Gastroesophageal sphincter (tissue), 4 donors: ENCODE results near the gene HMGN2. TPM values are rescaled to one million over a fixed set of nuclear protein-coding genes. Genes with fewer than 3 reads are reported as not detected.

Source experiments
- ATAC-seq: fragments of 150-250 bp; one replicate; pipeline ENCODE4 v1.9.1; 2016; ENCODE audit warnings: mild to moderate bottlenecking, moderate library complexity
- H3K27ac ChIP-seq, 4 donors: fragments of 200-600 bp; sonication (generic) in 3 of 4; 1 replicate in 3 of 4; 2 replicates in 1 of 4; pipeline ENCODE4 v1.5.1; 2016 to 2019
- H3K27me3 ChIP-seq: fragments of 200-600 bp; sonication (generic); one replicate; pipeline ENCODE4 v1.5.1; 2019
- H3K36me3 ChIP-seq, 2 donors: fragments of 200-600 bp; sonication (generic); one replicate each; pipeline ENCODE4 v1.5.1; 2019; ENCODE audit warnings: control low read depth in 1 of 2
- H3K4me1 ChIP-seq, 3 donors: fragments of 200-600 bp; sonication (generic); 1 replicate in 2 of 3; 2 replicates in 1 of 3; pipeline ENCODE4 v1.5.1; 2016 to 2019; ENCODE audit warnings: control low read depth in 2 of 3
- H3K4me3 ChIP-seq, 2 donors: fragments of 200-600 bp; sonication (generic); one replicate each; pipeline ENCODE4 v1.5.1; 2019; ENCODE audit warnings: mild to moderate bottlenecking in 1 of 2, moderate library complexity in 1 of 2
- H3K9me3 ChIP-seq, 3 donors: fragments of 200-600 bp; sonication (generic); one replicate each; pipeline ENCODE4 v1.5.1; 2017 to 2019; ENCODE audit warnings: control low read depth in 2 of 3
- CTCF ChIP-seq, 4 experiments: fragments of 200-600 bp in 2 of 4; fragments of 450-650 bp in 2 of 4; sonication (generic) in 1 of 4; IDR thresholded peaks; one replicate each; pipeline ENCODE4 v1.5.1; 2017 to 2019; ENCODE audit warnings: antibody characterized with exemption in 4 of 4, mild to moderate bottlenecking in 2 of 4, moderate library complexity in 2 of 4
- EP300 ChIP-seq: sonication (generic); formaldehyde crosslinking; IDR thresholded peaks from one replicate; pipeline ENCODE4 v1.6.1; 2017; ENCODE audit warnings: antibody characterized with exemption, mild to moderate bottlenecking
- POLR2A ChIP-seq, 2 donors: fragments of 450-650 bp; IDR thresholded peaks; one replicate each; pipeline ENCODE4 v1.6.1; 2017; ENCODE audit warnings: antibody characterized with exemption in 2 of 2, mild to moderate bottlenecking in 2 of 2, moderate library complexity in 1 of 2
- POLR2AphosphoS5 ChIP-seq: sonication (generic); formaldehyde crosslinking; IDR thresholded peaks from one replicate; pipeline ENCODE4 v1.6.1; 2017; ENCODE audit warnings: antibody characterized with exemption
- whole genome bisulfite sequencing, 2 donors: methylation state at CpG; one replicate each; pipeline ENCODE4 v1.1.5; 2018; ENCODE audit warnings: low coverage in 1 of 2; 5-methylcytosine and 5-hydroxymethylcytosine counted together
- total RNA-seq, 4 donors: library from RNA; depleted of rRNA; stranded (reverse); fragments of >200 nt; gene quantifications; one replicate each; pipeline ENCODE4 v1.1.0, GENCODE V29; 2016

The HMGN2 gene
- total RNA-seq, 4 donors from 2014 or later: 128 to 288 (median 252) TPM

GRCh38 chr1:26440259-26440658 lies 32.0 kb upstream of the HMGN2 start:
- Histone ChIP-seq H3K27me3 (no peaks in the 10 kb centered on the region), H3K27ac (no peak overlapping the region), H3K9me3 (no peaks in the 10 kb centered on the region), H3K36me3 (peaks cover 0 to 100% of the 10 kb centered on the region in 2 donors), H3K4me3 (no peak overlapping the region), H3K4me1 (no peaks in the 10 kb centered on the region)
- WGBS, 2 donors: 57 to 83% methylated on average over 1 to 2 of the region's 2 CpGs
- TF ChIP-seq CTCF (IDR thresholded peaks at IDR 0.05): no peak
- no peak for TF ChIP-seq EP300
- no peak for TF ChIP-seq POLR2AphosphoS5
- TF ChIP-seq POLR2A (IDR thresholded peaks at IDR 0.05): no peak
- ATAC-seq: no peak

GRCh38 chr1:26449868-26450267 lies 22.4 kb upstream of the HMGN2 start:
- Histone ChIP-seq H3K4me3 (no peak overlapping the region), H3K9me3 (no peaks in the 10 kb centered on the region), H3K4me1 (no peaks in the 10 kb centered on the region), H3K36me3 (peaks cover 0 to 98% of the 10 kb centered on the region in 2 donors), H3K27ac (no peak overlapping the region), H3K27me3 (no peaks in the 10 kb centered on the region)
- no peak for ATAC-seq
- 40 to 80% methylated on average over 1 to 2 of the region's 3 CpGs for WGBS, 2 donors
- TF ChIP-seq POLR2A (IDR thresholded peaks at IDR 0.05) (no peak), EP300 (no peak), CTCF (IDR thresholded peaks at IDR 0.05) (no peak)

- peaks cover 0 to 98% of the 10 kb centered on the region in 2 donors for H3K36me3 ChIP-seq
- no peaks in the 10 kb centered on the region for H3K9me3 ChIP-seq
- no peak for ATAC-seq
- H3K4me1 ChIP-seq: no peaks in the 10 kb centered on the region
- WGBS, 2 donors: 81 to 92% methylated on average over 3 of the region's 3 CpGs
- no peak overlapping the region for H3K4me3 ChIP-seq
- no peak overlapping the region for H3K27ac ChIP-seq
- TF ChIP-seq CTCF (IDR thresholded peaks at IDR 0.05) (no peak), POLR2AphosphoS5 (no peak), EP300 (no peak), POLR2A (IDR thresholded peaks at IDR 0.05) (no peak)
- H3K27me3 ChIP-seq: no peaks in the 10 kb centered on the region
Measured at GRCh38 chr1:26450908-26451307, 21.3 kb upstream of the HMGN2 start.

GRCh38 chr1:26452459-26453183 lies 19.6 kb upstream of the HMGN2 start:
- no peaks in the 10 kb centered on the region for H3K9me3 ChIP-seq
- TF ChIP-seq POLR2AphosphoS5: no peak
- no peak for TF ChIP-seq CTCF (IDR thresholded peaks at IDR 0.05)
- no peak for TF ChIP-seq EP300
- TF ChIP-seq POLR2A (IDR thresholded peaks at IDR 0.05): no peak
- peaks cover 0 to 95% of the 10 kb centered on the region in 2 donors for H3K36me3 ChIP-seq
- H3K4me1 ChIP-seq: no peaks in the 10 kb centered on the region
- no peak for ATAC-seq
- 87 to 89% methylated on average over 3 to 4 of the region's 5 CpGs for WGBS, 2 donors
- no peak overlapping the region for H3K4me3 ChIP-seq
- no peaks in the 10 kb centered on the region for H3K27me3 ChIP-seq
- no peak overlapping the region for H3K27ac ChIP-seq

- Histone ChIP-seq H3K4me3 (no peak overlapping the region), H3K27ac (no peak overlapping the region), H3K27me3 (no peaks in the 10 kb centered on the region), H3K36me3 (peaks cover 0 to 98% of the 10 kb centered on the region in 2 donors), H3K4me1 (no peaks in the 10 kb centered on the region), H3K9me3 (no peaks in the 10 kb centered on the region)
- no peak for ATAC-seq
- 91% methylated on average over 1 of the region's 1 CpG for WGBS, 2 donors
- TF ChIP-seq EP300 (no peak), POLR2A (IDR thresholded peaks at IDR 0.05) (no peak), POLR2AphosphoS5 (no peak)
Measured at GRCh38 chr1:26459148-26459547, 13.1 kb upstream of the HMGN2 start.
